ENCODE results near the gene TBL1X.
"Not testable (repeated sequence)": the region's sequence is repeated elsewhere in the genome, so short reads cannot be mapped to it uniquely, and the experiment has no call there.

TBL1X gene

DNA sequence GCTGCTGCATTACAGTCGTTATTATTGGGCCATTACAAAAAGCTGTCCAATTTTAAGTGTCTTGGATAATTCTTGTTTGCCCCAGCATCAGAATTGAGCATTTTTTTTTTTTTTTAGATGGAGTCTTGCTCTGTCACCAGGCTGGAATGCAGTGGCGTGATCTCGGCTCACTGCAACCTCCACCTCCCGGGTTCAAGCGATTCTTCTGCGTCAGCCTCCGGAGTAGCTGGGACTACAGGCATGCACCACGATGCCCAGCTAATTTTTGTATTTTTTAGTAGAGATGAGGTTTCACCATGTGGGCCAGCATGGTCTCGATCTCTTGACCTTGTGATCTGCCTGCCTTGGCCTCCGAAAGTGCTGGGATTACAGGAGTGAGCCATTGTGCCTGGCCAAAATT lies 71.3 kb downstream of the TBL1X start:
- not testable (repeated sequence) for DNase-seq (ENCODE audit: low spot score)

DNA sequence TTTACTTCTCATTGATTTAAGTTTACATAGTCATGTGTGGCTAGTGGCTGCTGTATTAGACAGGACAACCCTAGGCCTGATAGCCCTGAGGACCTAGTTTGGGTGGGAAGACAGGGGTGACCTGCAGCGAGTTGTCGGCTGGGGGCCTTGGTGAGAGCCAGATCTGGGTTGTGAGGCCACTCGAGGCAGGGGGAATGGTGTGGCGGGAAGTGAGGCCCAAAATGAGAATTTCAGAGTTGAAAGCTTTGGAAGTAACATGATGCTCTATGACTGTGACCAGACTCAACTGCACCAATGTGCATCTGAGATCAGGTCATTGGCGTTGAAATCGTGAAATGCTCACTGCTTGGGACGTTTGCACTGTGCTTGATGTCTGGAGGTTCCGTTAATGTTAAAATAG lies 72.9 kb downstream of the TBL1X start:
- no peak for DNase-seq (ENCODE audit: low spot score)

GRCh38 chrX:9538544-9539045 lies 73.7 kb downstream of the TBL1X start:
- no peak for DNase-seq (ENCODE audit: low spot score)

- no peak for DNase-seq (ENCODE audit: low spot score)
Observed at GRCh38 chrX:9539605-9540387, 74.9 kb downstream of the TBL1X start.

- no peak for DNase-seq (ENCODE audit: low spot score)
Observed at GRCh38 chrX:9542106-9542760, 77.4 kb downstream of the TBL1X start.

- no peak for DNase-seq (ENCODE audit: low spot score)
Observed at GRCh38 chrX:9542761-9543111, 77.9 kb downstream of the TBL1X start.

- DNase-seq (ENCODE audit: low spot score): no peak
Observed at GRCh38 chrX:9555354-9555753, 90.5 kb downstream of the TBL1X start.

DNA sequence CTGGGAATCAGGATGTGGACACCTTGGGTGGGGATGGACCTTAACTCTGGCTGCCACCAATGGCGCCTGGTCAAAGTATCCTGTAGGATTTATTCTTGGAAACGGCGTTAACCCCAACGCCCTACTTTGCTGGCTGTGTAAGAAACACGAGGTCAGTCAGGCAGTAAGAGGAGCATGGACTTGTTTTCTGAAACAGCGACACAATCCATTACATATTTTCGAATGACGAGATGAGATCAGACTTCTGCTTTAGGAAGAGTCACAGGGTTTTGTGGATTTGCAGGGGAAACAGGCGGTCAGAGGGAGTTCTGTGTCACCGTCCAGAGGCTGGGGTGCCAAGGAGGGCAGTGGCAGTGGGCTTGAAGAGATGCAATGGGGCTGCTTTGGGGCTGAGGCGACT lies 92.2 kb downstream of the TBL1X start:
- DNase-seq (ENCODE audit: low spot score): no peak

- DNase-seq (ENCODE audit: low spot score): no peak
Observed at GRCh38 chrX:9557521-9557920, 92.7 kb downstream of the TBL1X start.

DNA sequence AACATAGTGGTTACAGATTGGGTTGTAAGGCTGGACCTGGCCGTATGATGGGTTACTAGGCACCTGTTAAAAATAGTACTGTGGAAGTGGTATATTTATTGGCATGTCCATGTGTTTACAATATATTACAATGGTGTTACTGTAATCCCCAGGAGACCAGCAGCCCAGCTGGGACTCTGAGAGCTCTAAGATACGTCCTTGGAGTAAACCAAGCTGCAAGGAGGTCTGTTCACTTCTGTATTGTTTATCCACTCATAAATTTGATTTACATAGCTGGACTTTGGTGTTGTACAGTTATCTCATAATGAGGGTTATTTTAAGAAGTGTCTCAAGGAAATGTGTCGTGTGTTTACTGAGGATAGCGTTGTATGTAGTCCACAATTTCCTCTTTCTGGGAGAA lies 93.8 kb downstream of the TBL1X start:
- no peak for DNase-seq (ENCODE audit: low spot score)

- DNase-seq (ENCODE audit: low spot score): no peak
Observed at GRCh38 chrX:9560219-9560618, 95.4 kb downstream of the TBL1X start.

- no peak for DNase-seq (ENCODE audit: low spot score)
Observed at GRCh38 chrX:9561199-9561598, 96.3 kb downstream of the TBL1X start.

GRCh38 chrX:9562851-9563250 lies 98.0 kb downstream of the TBL1X start:
- no peak for DNase-seq (ENCODE audit: low spot score)

DNA sequence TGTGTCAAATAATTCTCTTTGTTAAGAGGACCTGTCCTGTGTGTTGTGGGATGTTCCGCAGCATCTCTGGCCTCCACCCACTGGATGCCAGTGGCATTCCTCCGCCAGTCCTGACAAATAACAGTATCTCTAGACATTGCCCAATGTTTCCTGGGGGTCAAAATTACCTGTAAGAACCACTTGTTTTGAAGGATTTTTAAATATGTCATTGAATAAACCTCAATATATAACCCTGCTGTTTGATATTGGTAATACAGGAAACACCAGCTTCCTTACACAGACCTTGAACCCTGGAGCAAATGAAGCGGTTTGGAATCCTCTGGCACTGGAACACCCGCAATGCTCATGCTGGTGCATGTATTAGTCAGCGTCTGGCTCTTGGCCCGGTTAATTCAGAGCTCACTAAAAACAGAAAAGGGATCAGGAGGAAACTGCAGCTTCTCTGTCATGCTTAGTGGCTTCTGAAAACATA lies 101.3 kb downstream of the TBL1X start:
- DNase-seq (ENCODE audit: low spot score): peak; percentile 31

- no peak for DNase-seq (ENCODE audit: low spot score)
Observed at GRCh38 chrX:9569876-9570301, 105.0 kb downstream of the TBL1X start.

GRCh38 chrX:9573282-9574106 lies 108.6 kb downstream of the TBL1X start:
- no peak for DNase-seq (ENCODE audit: low spot score)

GRCh38 chrX:9576059-9576458 lies 111.2 kb downstream of the TBL1X start:
- DNase-seq (ENCODE audit: low spot score): peak; percentile 22

DNA sequence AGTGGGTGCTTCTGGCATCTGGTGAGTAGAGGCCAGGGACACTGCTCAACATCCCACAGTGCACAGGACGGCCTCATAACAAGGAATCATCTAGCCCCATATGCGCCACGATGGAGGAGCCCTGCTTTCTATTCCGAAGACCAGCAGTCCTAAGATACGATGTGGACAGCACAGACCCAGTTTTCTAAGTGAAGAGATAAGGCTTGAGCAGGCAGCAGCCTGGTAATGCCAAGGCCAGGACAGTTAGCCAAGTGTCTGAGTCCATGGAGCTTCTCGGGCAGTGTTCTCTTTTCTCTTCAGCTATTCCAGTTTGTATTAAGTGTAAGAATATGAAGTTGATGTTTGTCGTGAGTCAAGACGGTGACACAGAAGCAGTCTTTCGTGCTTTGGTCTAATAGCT lies 112.7 kb downstream of the TBL1X start:
- no peak for DNase-seq (ENCODE audit: low spot score)

- DNase-seq (ENCODE audit: low spot score): peak; percentile 63
Observed at GRCh38 chrX:9578083-9578779, 113.4 kb downstream of the TBL1X start.

- no peak for DNase-seq (ENCODE audit: low spot score)
Observed at GRCh38 chrX:9581771-9582385, 117.0 kb downstream of the TBL1X start.

DNA sequence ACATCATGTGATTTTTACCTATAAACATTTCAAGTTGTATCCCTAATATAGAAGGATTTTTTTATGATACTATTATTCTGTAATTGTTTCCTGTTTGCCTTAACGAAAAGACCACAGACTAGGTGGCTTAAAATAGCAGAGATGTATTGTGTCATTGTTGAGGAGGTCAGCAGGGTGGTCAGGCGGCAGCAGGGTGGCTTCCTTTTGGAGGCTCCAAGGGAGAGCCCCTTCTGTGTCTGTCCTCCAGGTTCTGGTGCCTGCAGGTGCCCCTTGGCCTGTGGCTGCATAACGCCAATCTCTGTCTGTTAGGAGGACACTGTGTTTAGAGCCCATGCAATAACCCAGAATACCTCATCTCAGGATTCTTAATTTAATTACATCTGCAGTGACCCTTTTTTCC lies 118.1 kb downstream of the TBL1X start:
- DNase-seq (ENCODE audit: low spot score): no peak
